Measurements from ENCODE around the gene DIS3. TPM values are rescaled to one million over a fixed set of nuclear protein-coding genes. Genes with fewer than 3 reads are reported as not detected.

DIS3 gene
- total and polyA plus RNA-seq, 8 donors, result 5.2 to 37.1 (median 12.5) TPM

- Histone ChIP-seq H3K27me3 (no peaks in the 10 kb centered on the region), H3K9me3 (no peaks in the 10 kb centered on the region), H3K27ac (no peak overlapping the region), H3K4me1 (no peaks in the 10 kb centered on the region), H3K36me3 (peaks cover 26 to 93% (median 79%) of the 10 kb centered on the region in 4 donors), H3K4me3 (no peak overlapping the region)
- intact Hi-C loops (cut with DNase I; ENCODE audit: low total_unique reads), result no loop called here
- TF ChIP-seq, protein P1, sequence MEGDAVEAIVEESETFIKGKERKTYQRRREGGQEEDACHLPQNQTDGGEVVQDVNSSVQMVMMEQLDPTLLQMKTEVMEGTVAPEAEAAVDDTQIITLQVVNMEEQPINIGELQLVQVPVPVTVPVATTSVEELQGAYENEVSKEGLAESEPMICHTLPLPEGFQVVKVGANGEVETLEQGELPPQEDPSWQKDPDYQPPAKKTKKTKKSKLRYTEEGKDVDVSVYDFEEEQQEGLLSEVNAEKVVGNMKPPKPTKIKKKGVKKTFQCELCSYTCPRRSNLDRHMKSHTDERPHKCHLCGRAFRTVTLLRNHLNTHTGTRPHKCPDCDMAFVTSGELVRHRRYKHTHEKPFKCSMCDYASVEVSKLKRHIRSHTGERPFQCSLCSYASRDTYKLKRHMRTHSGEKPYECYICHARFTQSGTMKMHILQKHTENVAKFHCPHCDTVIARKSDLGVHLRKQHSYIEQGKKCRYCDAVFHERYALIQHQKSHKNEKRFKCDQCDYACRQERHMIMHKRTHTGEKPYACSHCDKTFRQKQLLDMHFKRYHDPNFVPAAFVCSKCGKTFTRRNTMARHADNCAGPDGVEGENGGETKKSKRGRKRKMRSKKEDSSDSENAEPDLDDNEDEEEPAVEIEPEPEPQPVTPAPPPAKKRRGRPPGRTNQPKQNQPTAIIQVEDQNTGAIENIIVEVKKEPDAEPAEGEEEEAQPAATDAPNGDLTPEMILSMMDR (IDR thresholded peaks at IDR 0.05), result no peak
- TF ChIP-seq EP300 (IDR thresholded peaks at IDR 0.05) (no peak), POLR2A (IDR thresholded peaks at IDR 0.05) (no peak), POLR2AphosphoS5 (IDR thresholded peaks at IDR 0.05) (no peak)
- DNase-seq, result no peak
Measured at GRCh38 chr13:72751220-72751619, 30.5 kb downstream of the DIS3 start.

DNA sequence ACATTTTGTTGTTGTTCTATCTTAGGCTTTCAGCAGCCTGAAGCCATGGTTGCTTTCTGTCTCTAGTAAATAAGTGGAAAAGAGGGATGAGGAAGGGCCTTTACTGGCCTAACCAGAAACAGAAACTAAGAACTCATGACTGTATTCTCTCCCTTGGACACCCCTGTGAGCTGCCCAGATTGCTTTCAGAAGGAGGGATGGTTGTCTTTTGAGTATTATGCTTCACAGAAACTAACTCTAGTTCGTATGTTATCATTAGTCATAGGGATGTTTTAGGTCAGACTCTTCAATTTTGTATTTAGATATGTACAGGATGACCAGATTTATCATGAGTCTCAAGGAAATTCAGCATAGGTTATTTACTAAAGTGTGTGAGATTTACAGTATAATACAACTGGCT, 36.4 kb downstream of the DIS3 start:
- TF ChIP-seq POLR2A (IDR thresholded peaks at IDR 0.05) (no peak), EP300 (IDR thresholded peaks at IDR 0.05) (no peak), POLR2AphosphoS5 (IDR thresholded peaks at IDR 0.05) (no peak)
- TF ChIP-seq, protein P1 (IDR thresholded peaks at IDR 0.05), result no peak
- intact Hi-C loops (cut with DNase I; ENCODE audit: low total_unique reads), result no loop called here
- H3K4me1 ChIP-seq, result no peaks in the 10 kb centered on the region
- no peak overlapping the region for H3K27ac ChIP-seq
- DNase-seq, result no peak
- WGBS, 5 donors, result 67 to 97% (median 82%) methylated on average over 1 of the region's 1 CpG
- H3K9me3 ChIP-seq, result no peaks in the 10 kb centered on the region
- H3K36me3 ChIP-seq, result peaks cover 13 to 65% (median 50%) of the 10 kb centered on the region in 4 donors
- no peak overlapping the region for H3K4me3 ChIP-seq
- no peaks in the 10 kb centered on the region for H3K27me3 ChIP-seq

DNA sequence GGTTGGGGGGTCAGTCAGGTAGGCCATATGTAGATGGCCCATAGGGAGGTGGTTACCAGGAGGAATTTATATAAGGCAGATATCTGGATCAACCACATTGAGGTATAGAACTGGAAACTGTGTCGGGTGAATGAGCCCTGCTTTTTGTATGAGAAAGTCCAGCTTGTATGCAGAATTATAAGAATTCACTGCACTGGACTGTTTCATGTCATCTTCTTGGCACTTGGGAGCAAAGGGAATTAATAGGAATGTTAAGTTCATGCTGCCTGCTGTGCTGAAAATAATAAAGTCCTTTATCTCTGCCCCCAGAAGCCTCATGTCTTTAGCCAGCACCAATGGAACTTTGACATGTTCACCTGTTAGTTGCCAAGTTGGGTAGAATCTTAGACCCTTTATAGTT, 41.7 kb downstream of the DIS3 start:
- Histone ChIP-seq H3K9me3 (no peaks in the 10 kb centered on the region), H3K4me3 (no peak overlapping the region), H3K27ac (no peak overlapping the region), H3K36me3 (peaks cover 0 to 46% (median 38%) of the 10 kb centered on the region in 4 donors), H3K4me1 (no peaks in the 10 kb centered on the region), H3K27me3 (no peaks in the 10 kb centered on the region)
- WGBS, 5 donors, result 68 to 92% (median 89%) methylated on average over 1 of the region's 1 CpG
- intact Hi-C loops (cut with DNase I; ENCODE audit: low total_unique reads), result no loop called here
- DNase-seq, result peak in 1 of 2 donors; percentile 23
- TF ChIP-seq POLR2AphosphoS5 (IDR thresholded peaks at IDR 0.05) (no peak), EP300 (IDR thresholded peaks at IDR 0.05) (no peak), POLR2A (IDR thresholded peaks at IDR 0.05) (no peak)
- TF ChIP-seq, protein P1 (IDR thresholded peaks at IDR 0.05), result no peak

DNA sequence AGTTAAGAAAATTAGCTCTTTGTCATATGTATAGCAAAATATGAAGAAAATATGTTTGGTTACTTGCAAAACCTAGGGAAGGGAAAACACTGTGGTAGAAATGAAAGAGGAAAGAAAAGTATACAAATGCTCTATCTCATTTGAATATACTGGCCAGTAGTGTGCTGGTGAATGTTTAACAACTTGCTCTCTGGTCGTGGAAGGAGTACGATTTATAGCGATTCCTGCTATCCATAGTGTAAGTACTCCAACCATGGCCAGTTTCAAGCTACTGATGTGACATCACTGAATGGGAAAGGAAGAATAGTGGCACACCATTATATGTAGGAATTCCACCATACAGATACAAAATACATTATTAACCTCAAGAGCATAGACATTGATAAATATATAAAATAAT, 44.7 kb downstream of the DIS3 start:
- Histone ChIP-seq H3K4me1 (no peaks in the 10 kb centered on the region), H3K4me3 (no peak overlapping the region), H3K27ac (no peak overlapping the region), H3K9me3 (no peaks in the 10 kb centered on the region), H3K27me3 (no peaks in the 10 kb centered on the region), H3K36me3 (peaks cover 0 to 39% (median 31%) of the 10 kb centered on the region in 4 donors)
- WGBS, 5 donors, result 63 to 85% (median 83%) methylated on average over 3 of the region's 3 CpGs
- DNase-seq, result no peak
- intact Hi-C loops (cut with DNase I; ENCODE audit: low total_unique reads), result no loop called here
- TF ChIP-seq POLR2AphosphoS5 (IDR thresholded peaks at IDR 0.05) (no peak), POLR2A (IDR thresholded peaks at IDR 0.05) (no peak), EP300 (IDR thresholded peaks at IDR 0.05) (no peak)
- TF ChIP-seq, protein P1 (IDR thresholded peaks at IDR 0.05), result no peak

Measured in stomach (tissue), 9 donors.